Stimulated activated CD8-positive, alpha-beta memory T cell treated with anti-CD3 and anti-CD28 coated beads, Interleukin-7, amount 100 ng/mL, for 24 hours (primary cell): ENCODE data around the gene ADAMTSL1.

ENCODE experiments used
- DNase-seq: peaks from one replicate; pipeline ENCODE4 v3.0.0-alpha.2; 2020; ENCODE audit warnings: low read depth

The ADAMTSL1 gene

GRCh38 chr9:18819418-18819817, 345.5 kb downstream of the ADAMTSL1 start:
- no peak for DNase-seq

GRCh38 chr9:18820566-18821095, 346.7 kb downstream of the ADAMTSL1 start:
- DNase-seq: no peak

- DNase-seq: no peak
These were observed 347.8 kb downstream of the ADAMTSL1 start for GRCh38 chr9:18821788-18822187.

- no peak for DNase-seq
These were observed 348.9 kb downstream of the ADAMTSL1 start for GRCh38 chr9:18822850-18823249.

- DNase-seq: no peak
These were observed 350.2 kb downstream of the ADAMTSL1 start for GRCh38 chr9:18824095-18824666.

- DNase-seq: no peak
These were observed 351.8 kb downstream of the ADAMTSL1 start for GRCh38 chr9:18825656-18826170.

- DNase-seq: no peak
These were observed 352.3 kb downstream of the ADAMTSL1 start for GRCh38 chr9:18826248-18826647.

GRCh38 chr9:18829066-18829465, 355.1 kb downstream of the ADAMTSL1 start:
- no peak for DNase-seq

GRCh38 chr9:18829873-18830272, 355.9 kb downstream of the ADAMTSL1 start:
- DNase-seq: no peak

GRCh38 chr9:18834740-18835361, 360.9 kb downstream of the ADAMTSL1 start:
- DNase-seq: no peak

GRCh38 chr9:18837402-18837801, 363.4 kb downstream of the ADAMTSL1 start:
- no peak for DNase-seq

- DNase-seq: no peak
These were observed 373.8 kb downstream of the ADAMTSL1 start for GRCh38 chr9:18847576-18848275.

GRCh38 chr9:18848657-18849056, 374.7 kb downstream of the ADAMTSL1 start:
- DNase-seq: no peak

GRCh38 chr9:18849270-18849669, 375.3 kb downstream of the ADAMTSL1 start:
- DNase-seq: no peak

GRCh38 chr9:18849890-18850677, 376.1 kb downstream of the ADAMTSL1 start:
- DNase-seq: no peak

GRCh38 chr9:18851069-18851795, 377.3 kb downstream of the ADAMTSL1 start:
- no peak for DNase-seq

- DNase-seq: no peak
These were observed 381.7 kb downstream of the ADAMTSL1 start for GRCh38 chr9:18855656-18856055.

GRCh38 chr9:18857334-18857733, 383.4 kb downstream of the ADAMTSL1 start:
- no peak for DNase-seq

- no peak for DNase-seq
These were observed 383.8 kb downstream of the ADAMTSL1 start for GRCh38 chr9:18857769-18858168.

GRCh38 chr9:18861609-18862544, 387.9 kb downstream of the ADAMTSL1 start:
- DNase-seq: no peak
